Neuronal stem cell (in vitro differentiated cells): ENCODE data around the gene PCP4L1.

Experiments used
- DNase-seq: peaks from one replicate; pipeline ENCODE4 v3.0.0-alpha.2; 2013; ENCODE audit warnings: low spot score
- H2AFZ ChIP-seq: one replicate; pipeline ENCODE4 v1.6.1; 2013; ENCODE audit warnings: mild to moderate bottlenecking, low read length, inconsistent platforms
- H2AK5ac ChIP-seq: 2 replicates; pipeline ENCODE4 v1.6.1; 2013; ENCODE audit warnings: low read depth, mild to moderate bottlenecking, inconsistent platforms, low read length, moderate library complexity, mixed read lengths
- H2BK120ac ChIP-seq: 2 replicates; pipeline ENCODE4 v1.6.1; 2013; ENCODE audit warnings: low read depth, mild to moderate bottlenecking, inconsistent platforms, low read length, moderate library complexity, mixed read lengths
- H2BK12ac ChIP-seq: one replicate; pipeline ENCODE4 v1.6.1; 2013; ENCODE audit warnings: low read length, inconsistent platforms
- H2BK15ac ChIP-seq: 2 replicates; pipeline ENCODE4 v1.6.1; 2013; ENCODE audit warnings: mild to moderate bottlenecking, low read length, inconsistent platforms, mixed read lengths
- H2BK5ac ChIP-seq: one replicate; pipeline ENCODE4 v1.6.1; 2013; ENCODE audit warnings: inconsistent platforms, mild to moderate bottlenecking, low read length, moderate library complexity
- H3K14ac ChIP-seq: one replicate; pipeline ENCODE4 v1.6.1; 2013; ENCODE audit warnings: low read length, inconsistent platforms
- H3K18ac ChIP-seq: 2 replicates; pipeline ENCODE4 v1.6.1; 2013; ENCODE audit warnings: low read length, inconsistent platforms
- H3K23ac ChIP-seq: 2 replicates; pipeline ENCODE4 v1.6.1; 2013; ENCODE audit warnings: low read depth, mild to moderate bottlenecking, mixed read lengths, low read length, inconsistent platforms; ENCODE audit not compliant: poor library complexity
- H3K27ac ChIP-seq: replicated peaks from 3 replicates; pipeline ENCODE4 v1.5.1; 2013; ENCODE audit warnings: low read length, inconsistent platforms
- H3K27me3 ChIP-seq, 3 experiments: 2 replicates each; pipeline ENCODE4 v1.6.1; 2013; ENCODE audit warnings: low read length in 3 of 3, mild to moderate bottlenecking in 2 of 3, inconsistent platforms in 1 of 3, low read depth in 1 of 3, mixed read lengths in 1 of 3, moderate library complexity in 1 of 3; ENCODE audit not compliant: control insufficient read depth in 3 of 3, insufficient read depth in 3 of 3
- H3K36me3 ChIP-seq, 2 donors: replicated peaks in 1 of 2; 2 replicates each; pipeline ENCODE4 v1.6.1; 2013; ENCODE audit warnings: low read length in 2 of 2; ENCODE audit not compliant: control insufficient read depth in 2 of 2, insufficient read depth in 2 of 2
- H3K4ac ChIP-seq: 2 replicates; pipeline ENCODE4 v1.6.1; 2013; ENCODE audit warnings: inconsistent platforms, mild to moderate bottlenecking, low read length, moderate library complexity
- H3K4me1 ChIP-seq, 2 donors: 1 replicate in 1 of 2; 2 replicates in 1 of 2; pipeline ENCODE4 v1.6.1; 2013; ENCODE audit warnings: low read length in 2 of 2, low read depth in 1 of 2; ENCODE audit not compliant: control insufficient read depth in 2 of 2, insufficient read depth in 1 of 2
- H3K4me2 ChIP-seq: one replicate; pipeline ENCODE4 v1.6.1; 2013; ENCODE audit warnings: mild to moderate bottlenecking, low read length, inconsistent platforms; ENCODE audit not compliant: insufficient read depth, poor library complexity, severe bottlenecking
- H3K4me3 ChIP-seq, 2 donors: 2 replicates each; pipeline ENCODE4 v1.5.1; 2013; ENCODE audit warnings: low read length in 2 of 2, mild to moderate bottlenecking in 2 of 2, inconsistent platforms in 1 of 2, moderate library complexity in 1 of 2
- H3K79me1 ChIP-seq: one replicate; pipeline ENCODE4 v1.6.1; 2013; ENCODE audit warnings: low read depth, mild to moderate bottlenecking, inconsistent platforms, low read length, moderate library complexity
- H3K9ac ChIP-seq: one replicate; pipeline ENCODE4 v1.6.1; 2013; ENCODE audit warnings: mild to moderate bottlenecking, low read depth, low read length, inconsistent platforms; ENCODE audit not compliant: poor library complexity
- H3K9me3 ChIP-seq, 2 donors: replicated peaks in 1 of 2; 2 replicates each; pipeline versions ENCODE3 to v1.6.1; 2013; ENCODE audit warnings: low read length in 2 of 2, mild to moderate bottlenecking in 2 of 2, inconsistent platforms in 1 of 2, low read depth in 1 of 2, mixed read lengths in 1 of 2, moderate library complexity in 1 of 2; ENCODE audit not compliant: control insufficient read depth in 2 of 2, insufficient read depth in 1 of 2
- H4K8ac ChIP-seq: one replicate; pipeline ENCODE4 v1.6.1; 2013; ENCODE audit warnings: low read depth, mild to moderate bottlenecking, inconsistent platforms, low read length, moderate library complexity
- H4K91ac ChIP-seq: one replicate; pipeline ENCODE4 v1.6.1; 2013; ENCODE audit warnings: low read length, low read depth, mild to moderate bottlenecking, inconsistent platforms; ENCODE audit not compliant: poor library complexity
- WGBS, 2 donors: extraction: QIAGEN DNeasy Blood & Tissue Kit; methylation state at CpG; one replicate each; pipeline ENCODE4 v1.1.7; 2013; ENCODE audit warnings: missing lambda C conversion rate in 2 of 2, mixed read lengths in 1 of 2; ENCODE audit not compliant: insufficient read length in 2 of 2, insufficient replicate concordance in 1 of 2; ENCODE audit errors: extremely low coverage in 2 of 2; 5-methylcytosine and 5-hydroxymethylcytosine counted together

Gene PCP4L1

GRCh38 chr1:161287482-161288054, 29.0 kb downstream of the PCP4L1 start:
- peaks cover 2 to 7% of the 10 kb centered on the region in 2 donors for H3K4me1 ChIP-seq
- H3K4me2 ChIP-seq, result no peak overlapping the region
- H3K18ac ChIP-seq, result no peak overlapping the region
- H3K23ac ChIP-seq, result no peak overlapping the region
- no peak overlapping the region for H3K14ac ChIP-seq
- no peak overlapping the region for H2AFZ ChIP-seq
- H4K8ac ChIP-seq, result no peak overlapping the region
- no peaks in the 10 kb centered on the region for H3K9me3 ChIP-seq
- no peak for DNase-seq
- H3K9ac ChIP-seq, result no peak overlapping the region
- H3K4ac ChIP-seq, result no peak overlapping the region
- no peaks in the 10 kb centered on the region for H3K36me3 ChIP-seq
- H3K27ac ChIP-seq, result no peak overlapping the region
- H2BK15ac ChIP-seq, result no peak overlapping the region
- H2BK120ac ChIP-seq, result no peak overlapping the region
- H3K27me3 ChIP-seq, result peaks cover 0 to 14% (median 0%) of the 10 kb centered on the region in 3 experiments
- H4K91ac ChIP-seq, result no peak overlapping the region
- no CpG with 5 or more reads among the region's 3 CpGs for WGBS, 2 donors
- H2AK5ac ChIP-seq, result no peak overlapping the region
- H2BK5ac ChIP-seq, result no peak overlapping the region
- no peak overlapping the region for H2BK12ac ChIP-seq
- H3K79me1 ChIP-seq, result no peaks in the 10 kb centered on the region
- H3K4me3 ChIP-seq, result no peak overlapping the region

DNA sequence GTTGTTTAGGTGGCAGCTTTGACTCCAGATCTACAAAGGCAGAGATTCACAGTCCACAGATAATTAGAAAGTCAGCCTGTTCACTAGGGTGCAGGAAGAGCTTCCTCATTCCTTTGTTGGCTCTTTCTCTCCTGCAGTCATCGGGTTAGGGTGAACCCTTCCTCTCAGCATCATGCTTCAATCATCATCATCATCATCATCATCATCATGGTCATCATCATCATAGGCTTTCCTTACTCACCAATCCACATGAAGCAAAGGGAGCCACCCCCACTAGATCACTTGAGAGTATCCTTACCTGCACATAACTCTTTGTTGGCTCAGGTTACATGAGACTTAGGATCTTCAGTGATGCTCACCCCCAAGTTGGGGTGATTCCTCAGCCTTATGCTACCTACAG, 32.2 kb downstream of the PCP4L1 start:
- Histone ChIP-seq H2AK5ac (no peak overlapping the region), H2BK120ac (no peak overlapping the region), H3K4me1 (peaks cover 0 to 3% of the 10 kb centered on the region in 2 donors), H3K18ac (no peak overlapping the region), H3K4ac (no peak overlapping the region), H2AFZ (no peak overlapping the region), H4K91ac (no peak overlapping the region), H2BK5ac (no peak overlapping the region), H3K23ac (no peak overlapping the region), H3K36me3 (no peaks in the 10 kb centered on the region), H3K27ac (no peak overlapping the region), H2BK12ac (no peak overlapping the region), H3K9me3 (no peaks in the 10 kb centered on the region), H2BK15ac (no peak overlapping the region), H3K9ac (no peak overlapping the region), H3K79me1 (no peaks in the 10 kb centered on the region), H4K8ac (no peak overlapping the region), H3K4me3 (no peak overlapping the region), H3K27me3 (no peaks in the 10 kb centered on the region), H3K4me2 (no peak overlapping the region), H3K14ac (no peak overlapping the region)
- no peak for DNase-seq
- WGBS, 2 donors, result no CpG with 5 or more reads among the region's 1 CpG

DNA sequence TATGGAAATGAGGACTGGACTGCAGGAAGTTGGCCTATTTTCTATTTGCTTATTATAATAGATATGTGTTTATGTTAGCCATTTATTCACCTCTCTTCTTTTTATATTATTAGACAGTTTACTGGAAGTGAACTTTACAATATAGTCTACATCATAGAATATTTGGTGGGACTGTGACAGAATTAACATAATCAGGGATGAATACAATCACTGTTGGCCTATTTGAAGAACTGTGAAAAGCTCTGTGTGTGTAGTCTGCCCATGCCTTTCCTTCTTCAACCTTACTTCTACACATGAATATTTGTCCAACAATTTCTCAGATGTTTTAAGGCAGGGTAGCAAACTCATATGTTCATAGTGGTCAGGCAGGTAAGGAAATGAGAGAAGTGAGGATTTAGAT, 38.9 kb downstream of the PCP4L1 start:
- Histone ChIP-seq H3K18ac (no peak overlapping the region), H3K4me3 (no peak overlapping the region), H3K9ac (no peak overlapping the region), H3K4me2 (no peak overlapping the region), H3K36me3 (no peaks in the 10 kb centered on the region), H2BK12ac (no peak overlapping the region), H3K4me1 (no peaks in the 10 kb centered on the region), H2AK5ac (no peak overlapping the region), H3K14ac (no peak overlapping the region), H3K4ac (no peak overlapping the region), H2BK120ac (no peak overlapping the region), H2BK15ac (no peak overlapping the region), H3K27me3 (peaks cover 0 to 3% (median 0%) of the 10 kb centered on the region in 3 experiments), H3K27ac (no peak overlapping the region), H3K79me1 (no peaks in the 10 kb centered on the region), H4K91ac (no peak overlapping the region), H4K8ac (no peak overlapping the region), H3K9me3 (no peaks in the 10 kb centered on the region), H3K23ac (no peak overlapping the region), H2AFZ (no peak overlapping the region), H2BK5ac (no peak overlapping the region)
- no peak for DNase-seq

DNA sequence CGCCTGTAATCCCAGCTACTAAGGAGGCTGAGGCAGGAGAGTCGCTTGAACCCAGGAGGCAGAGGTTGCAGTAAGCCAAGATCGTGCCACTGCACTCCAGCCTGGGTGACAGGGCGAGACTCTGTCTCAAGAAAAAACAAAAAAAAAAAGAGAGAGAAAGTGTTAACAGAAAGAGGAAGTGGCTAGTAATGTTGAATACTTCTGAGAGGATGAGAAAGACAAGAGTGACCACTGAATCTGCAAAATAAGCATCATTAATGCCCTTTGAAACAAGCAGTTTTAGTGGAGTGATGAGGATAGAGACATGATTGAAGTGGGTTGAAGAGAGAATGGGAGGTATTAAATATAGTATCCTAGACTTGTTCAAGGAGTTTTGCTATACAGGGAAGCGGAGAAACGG, 39.6 kb downstream of the PCP4L1 start:
- Histone ChIP-seq H3K79me1 (no peaks in the 10 kb centered on the region), H2BK15ac (no peak overlapping the region), H2BK120ac (no peak overlapping the region), H4K8ac (no peak overlapping the region), H3K18ac (no peak overlapping the region), H2BK12ac (no peak overlapping the region), H3K4me3 (no peak overlapping the region), H3K27me3 (peaks cover 0 to 3% (median 0%) of the 10 kb centered on the region in 3 experiments), H3K4ac (no peak overlapping the region), H3K36me3 (no peaks in the 10 kb centered on the region), H3K4me1 (no peaks in the 10 kb centered on the region), H4K91ac (no peak overlapping the region), H2AFZ (no peak overlapping the region), H3K27ac (no peak overlapping the region), H3K4me2 (no peak overlapping the region), H3K9ac (no peak overlapping the region), H3K9me3 (no peaks in the 10 kb centered on the region), H2AK5ac (no peak overlapping the region), H3K23ac (no peak overlapping the region), H3K14ac (no peak overlapping the region), H2BK5ac (no peak overlapping the region)
- WGBS, 2 donors, result 100% methylated on average over 2 of the region's 6 CpGs; no CpG with 5 or more reads in 1 of the 2 donors
- DNase-seq, result no peak
